Suprapubic skin (tissue), 4 donors: Measurements from ENCODE around the gene IDH3G.

Source experiments
- EP300 ChIP-seq: sonication (generic); formaldehyde crosslinking; IDR thresholded peaks from one replicate; pipeline ENCODE4 v1.6.1; 2017; ENCODE audit warnings: antibody characterized with exemption
- POLR2A ChIP-seq, 2 donors: fragments of 450-650 bp; IDR thresholded peaks; one replicate each; pipeline ENCODE4 v1.6.1; 2017; ENCODE audit warnings: antibody characterized with exemption in 2 of 2, mild to moderate bottlenecking in 2 of 2, moderate library complexity in 2 of 2
- POLR2AphosphoS5 ChIP-seq, 3 donors: sonication (generic); formaldehyde crosslinking; IDR thresholded peaks; one replicate each; pipeline ENCODE4 v1.6.1; 2017; ENCODE audit warnings: antibody characterized with exemption in 3 of 3
- TF ChIP-seq, protein P1 (sequence below), 2 donors: fragments of 200-600 bp in 1 of 2; fragments of 450-650 bp in 1 of 2; sonication (generic) in 1 of 2; IDR thresholded peaks; one replicate each; pipeline ENCODE4 v1.5.1; 2016 to 2019; ENCODE audit warnings: antibody characterized with exemption in 2 of 2, mild to moderate bottlenecking in 1 of 2, moderate library complexity in 1 of 2

- no peak for TF ChIP-seq POLR2AphosphoS5 (IDR thresholded peaks at IDR 0.05)
- TF ChIP-seq, protein P1, sequence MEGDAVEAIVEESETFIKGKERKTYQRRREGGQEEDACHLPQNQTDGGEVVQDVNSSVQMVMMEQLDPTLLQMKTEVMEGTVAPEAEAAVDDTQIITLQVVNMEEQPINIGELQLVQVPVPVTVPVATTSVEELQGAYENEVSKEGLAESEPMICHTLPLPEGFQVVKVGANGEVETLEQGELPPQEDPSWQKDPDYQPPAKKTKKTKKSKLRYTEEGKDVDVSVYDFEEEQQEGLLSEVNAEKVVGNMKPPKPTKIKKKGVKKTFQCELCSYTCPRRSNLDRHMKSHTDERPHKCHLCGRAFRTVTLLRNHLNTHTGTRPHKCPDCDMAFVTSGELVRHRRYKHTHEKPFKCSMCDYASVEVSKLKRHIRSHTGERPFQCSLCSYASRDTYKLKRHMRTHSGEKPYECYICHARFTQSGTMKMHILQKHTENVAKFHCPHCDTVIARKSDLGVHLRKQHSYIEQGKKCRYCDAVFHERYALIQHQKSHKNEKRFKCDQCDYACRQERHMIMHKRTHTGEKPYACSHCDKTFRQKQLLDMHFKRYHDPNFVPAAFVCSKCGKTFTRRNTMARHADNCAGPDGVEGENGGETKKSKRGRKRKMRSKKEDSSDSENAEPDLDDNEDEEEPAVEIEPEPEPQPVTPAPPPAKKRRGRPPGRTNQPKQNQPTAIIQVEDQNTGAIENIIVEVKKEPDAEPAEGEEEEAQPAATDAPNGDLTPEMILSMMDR (IDR thresholded peaks at IDR 0.05) = no peak
- TF ChIP-seq POLR2A (IDR thresholded peaks at IDR 0.05) = no peak
- no peak for TF ChIP-seq EP300
Measured at GRCh38 chrX:153764786-153765137, 29.4 kb downstream of the IDH3G start.
